Stimulated activated CD8-positive, alpha-beta memory T cell treated with anti-CD3 and anti-CD28 coated beads, Interleukin-4, amount 100 ng/mL, for 1 hour (primary cell): ENCODE data around the gene CRIM1.

Experiments used
- DNase-seq, 2 donors: peaks; one replicate each; pipeline ENCODE4 v3.0.0-alpha.2; 2020; ENCODE audit warnings: low read depth in 2 of 2, low spot score in 1 of 2

Gene CRIM1

DNA sequence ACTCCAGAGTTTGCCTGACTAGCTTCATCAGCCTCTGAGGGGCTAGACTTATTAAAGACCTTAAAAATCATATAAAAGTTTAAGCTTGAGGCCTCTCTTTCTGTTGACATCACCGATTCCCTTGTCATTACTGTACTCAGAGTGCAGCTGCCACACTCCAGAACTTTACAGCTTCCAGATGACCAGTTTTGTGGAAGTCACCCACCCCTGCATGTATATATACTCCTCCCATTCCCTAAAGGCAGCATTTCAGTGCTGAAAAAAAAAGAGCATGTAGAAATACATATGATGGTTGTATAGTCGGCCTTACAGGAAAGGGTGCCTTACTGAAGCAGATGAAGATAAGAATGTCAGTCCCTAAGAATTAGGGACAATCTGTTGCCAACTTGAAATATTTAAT, 125.1 kb downstream of the CRIM1 start:
- DNase-seq, result no peak

GRCh38 chr2:36481709-36482108, 126.1 kb downstream of the CRIM1 start:
- DNase-seq, result no peak

DNA sequence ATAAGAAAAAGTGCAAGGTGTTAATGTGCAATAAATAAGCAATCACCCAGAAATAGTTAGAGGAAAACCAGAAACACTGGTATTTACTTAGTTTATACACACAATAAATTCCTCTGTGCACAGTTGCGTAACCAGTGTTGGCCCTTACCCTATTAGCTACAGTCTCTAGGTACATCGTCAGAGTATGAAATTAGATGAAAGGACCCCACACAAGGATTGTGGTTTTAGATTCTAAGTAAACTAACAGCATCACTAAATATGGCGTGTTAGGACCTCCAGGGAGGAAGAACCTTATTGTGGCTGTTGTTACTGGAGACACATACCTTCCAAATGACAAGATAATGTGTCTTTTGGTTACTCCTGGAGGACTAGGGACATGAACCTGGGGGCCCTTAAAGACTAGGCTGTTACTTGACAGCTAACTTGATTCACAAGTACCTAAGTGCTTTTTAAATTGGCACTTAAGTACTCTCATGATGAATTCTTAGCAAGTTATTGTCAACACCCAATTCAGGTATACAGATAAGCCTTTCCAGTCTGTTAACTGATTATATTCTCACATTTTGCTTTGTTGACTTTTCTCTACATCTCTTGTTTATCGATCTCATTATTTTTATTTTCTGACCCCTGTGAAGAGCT, 127.1 kb downstream of the CRIM1 start:
- no peak for DNase-seq

- no peak for DNase-seq
These were observed 127.7 kb downstream of the CRIM1 start for GRCh38 chr2:36483290-36483689.

DNA sequence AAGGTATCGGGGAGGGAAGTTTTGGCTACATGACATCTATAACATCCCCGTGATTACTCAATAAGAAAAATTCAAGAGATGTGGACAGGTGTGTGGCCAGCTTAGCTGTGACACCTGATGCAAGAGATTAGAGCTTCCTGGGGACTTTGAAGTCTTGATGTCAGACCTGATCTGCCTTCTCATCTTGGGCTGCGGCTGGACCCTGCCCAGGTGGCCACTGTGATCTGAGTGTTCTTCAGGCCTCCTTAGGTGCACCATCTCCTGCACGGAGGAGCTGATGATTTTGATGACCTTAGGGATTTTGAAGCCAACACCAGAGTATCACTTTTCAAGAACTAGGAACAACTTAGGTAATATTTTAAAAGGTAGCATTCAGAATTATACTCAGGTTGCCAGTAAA, 128.9 kb downstream of the CRIM1 start:
- no peak for DNase-seq

DNA sequence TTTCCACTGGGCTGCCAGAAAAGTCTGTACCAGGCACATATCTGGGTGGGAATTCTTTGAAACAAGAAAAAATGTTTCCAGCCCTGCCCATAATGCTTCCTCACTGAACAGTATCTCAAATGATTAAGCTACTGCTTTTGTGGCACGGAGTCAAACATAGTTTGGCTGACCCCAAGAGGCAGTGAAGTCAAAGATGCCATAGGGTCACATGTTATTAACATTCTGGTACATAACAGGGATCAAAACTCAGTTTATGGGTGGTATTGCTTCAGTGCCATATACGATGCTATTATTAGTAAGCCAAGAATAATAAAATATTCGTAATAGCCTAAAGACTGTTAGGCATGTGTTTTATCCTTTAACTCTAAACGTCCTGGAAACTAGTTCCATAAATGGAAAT, 129.9 kb downstream of the CRIM1 start:
- no peak for DNase-seq

GRCh38 chr2:36486521-36487044, 131.0 kb downstream of the CRIM1 start:
- no peak for DNase-seq

DNA sequence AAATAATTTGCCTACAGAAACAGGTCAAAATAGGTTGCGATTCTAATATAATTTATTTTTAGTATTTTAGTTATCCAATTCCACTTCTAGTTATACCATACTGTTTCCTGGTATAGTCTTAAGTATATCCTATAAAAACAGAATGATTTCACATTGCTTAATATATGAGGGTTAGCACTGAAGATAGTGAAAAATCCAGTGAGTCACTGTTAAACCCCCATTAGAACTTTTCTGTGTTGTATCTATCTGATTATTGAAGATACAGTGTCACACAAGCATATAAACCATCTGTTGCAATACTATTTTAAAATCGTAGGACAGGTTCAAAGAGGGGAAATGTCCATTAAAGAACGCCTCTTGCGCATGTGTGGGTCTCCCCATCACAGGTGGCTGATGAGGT, 132.4 kb downstream of the CRIM1 start:
- no peak for DNase-seq

- no peak for DNase-seq
These were observed 133.7 kb downstream of the CRIM1 start for GRCh38 chr2:36489281-36489680.

- no peak for DNase-seq
These were observed 135.2 kb downstream of the CRIM1 start for GRCh38 chr2:36490749-36491148.

DNA sequence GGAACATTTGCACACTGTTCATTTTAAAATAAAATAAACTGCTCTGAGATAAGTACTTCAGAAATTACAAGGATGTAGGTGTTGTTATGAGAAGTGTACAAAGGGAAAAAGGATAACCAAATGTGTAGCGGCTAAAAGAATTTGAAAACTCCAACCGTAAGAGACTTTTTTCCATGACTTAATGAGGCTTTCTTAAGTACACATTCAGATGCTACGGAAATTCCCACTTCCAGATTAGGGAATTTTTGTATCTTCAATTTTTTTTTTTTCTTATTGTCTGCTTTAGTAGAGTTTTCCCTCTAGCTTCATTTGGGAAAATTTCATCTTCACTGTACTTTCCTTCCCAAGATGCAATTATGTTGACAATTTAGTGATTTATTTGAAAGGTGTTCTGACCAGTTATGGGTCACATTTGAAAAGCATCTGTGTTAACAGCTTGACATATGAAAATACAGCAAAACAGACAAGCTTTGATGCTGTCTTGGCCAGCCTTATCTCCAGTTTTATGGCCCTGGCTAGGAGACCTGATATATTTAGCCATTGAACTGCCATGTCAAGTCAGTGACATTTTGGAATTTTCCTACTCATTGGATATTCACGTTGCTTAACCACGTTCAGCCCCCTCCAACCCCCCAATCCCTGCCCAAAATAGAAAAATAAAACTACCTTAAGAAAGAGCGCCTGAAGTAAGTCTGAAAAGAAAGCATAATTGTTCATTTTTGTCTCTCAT, 136.8 kb downstream of the CRIM1 start:
- no peak for DNase-seq

DNA sequence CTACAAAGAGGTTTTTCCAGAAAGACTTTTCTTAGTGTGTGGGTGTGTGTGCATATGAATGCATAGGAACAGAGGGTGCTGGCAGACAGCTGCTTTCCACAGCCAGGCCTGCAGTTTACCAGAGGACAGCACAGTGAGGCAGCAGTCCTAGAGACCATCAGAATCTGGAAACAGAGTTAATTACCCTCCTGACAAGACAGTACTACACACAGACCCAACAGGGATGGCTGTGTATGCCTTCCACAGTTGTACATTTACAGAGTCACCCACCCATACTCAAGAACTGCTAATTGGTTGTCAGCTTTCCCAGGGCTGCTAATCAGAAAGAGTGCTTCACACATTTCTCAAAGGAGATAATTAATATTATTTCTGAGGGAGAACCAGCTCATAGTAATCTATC, 137.7 kb downstream of the CRIM1 start:
- DNase-seq, result no peak

DNA sequence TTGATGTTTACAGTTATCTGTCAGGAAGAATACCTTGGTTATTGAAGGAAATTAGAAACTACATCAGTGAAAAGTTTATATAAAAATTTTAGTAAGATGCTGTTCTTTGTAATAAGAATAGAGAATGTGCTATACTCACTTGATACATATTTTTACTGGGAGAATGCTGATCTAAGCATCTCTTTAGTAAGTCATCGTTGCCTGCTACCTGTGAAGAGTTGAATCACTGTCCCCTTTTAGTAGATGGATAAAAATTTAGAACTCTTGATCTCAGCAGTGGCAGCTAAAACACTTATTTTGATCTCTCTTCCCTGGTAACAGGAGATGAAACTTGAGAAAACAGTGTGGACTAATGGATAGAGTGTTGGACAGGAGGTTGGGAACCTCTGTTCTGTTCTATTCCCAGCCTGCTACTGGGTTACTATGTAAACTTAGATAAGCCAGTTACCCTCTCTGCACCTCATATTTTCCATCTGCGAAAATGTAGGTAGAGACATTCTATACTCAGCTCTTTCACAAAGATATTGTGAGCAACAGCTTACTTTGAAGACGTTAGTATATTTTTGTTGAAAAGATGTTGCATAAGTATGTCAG, 142.1 kb downstream of the CRIM1 start:
- DNase-seq, result no peak

- DNase-seq, result no peak
These were observed 143.7 kb downstream of the CRIM1 start for GRCh38 chr2:36499128-36499820.

GRCh38 chr2:36500072-36500471, 144.5 kb downstream of the CRIM1 start:
- DNase-seq, result no peak

DNA sequence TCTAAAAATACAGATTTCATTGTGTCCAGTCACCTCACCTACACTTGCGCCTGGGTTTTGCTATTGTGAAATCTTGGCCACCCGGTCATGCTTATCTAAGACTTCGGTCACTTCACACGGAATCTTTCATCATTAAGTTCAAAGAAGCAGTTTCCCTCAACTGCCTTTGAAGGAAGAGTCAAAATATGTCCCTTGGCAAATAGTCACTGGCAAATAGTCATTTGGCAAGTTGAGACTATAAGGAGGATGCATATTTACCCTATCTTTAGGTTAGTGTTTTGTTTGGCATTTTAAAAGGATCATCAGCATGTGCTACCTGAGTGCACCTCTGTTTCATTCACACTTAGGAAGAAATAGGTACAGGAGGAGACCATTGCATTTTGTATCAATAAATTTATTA, 146.5 kb downstream of the CRIM1 start:
- no peak for DNase-seq

DNA sequence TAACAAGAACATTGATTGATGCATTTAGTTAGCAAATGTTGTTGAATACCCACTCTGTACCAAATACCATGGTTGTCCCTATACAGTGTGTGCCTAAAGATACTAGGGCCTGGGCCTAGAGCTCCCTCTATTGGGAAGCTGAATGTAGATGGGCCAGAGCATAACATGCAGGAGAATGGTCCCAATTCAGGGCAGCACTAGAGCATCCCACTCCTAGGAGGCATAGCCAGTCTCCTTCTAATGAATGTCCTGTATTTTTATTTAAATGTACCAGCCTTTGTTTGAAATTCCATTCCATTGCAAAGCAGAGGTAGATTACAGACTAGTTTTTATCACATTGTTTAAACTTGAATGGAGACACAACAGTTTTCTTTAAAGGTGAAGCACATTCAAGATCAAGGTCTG, 151.8 kb downstream of the CRIM1 start:
- no peak for DNase-seq

GRCh38 chr2:36509075-36509474, 153.5 kb downstream of the CRIM1 start:
- DNase-seq, result no peak

GRCh38 chr2:36511858-36512603, 156.5 kb downstream of the CRIM1 start:
- DNase-seq, result no peak

GRCh38 chr2:36512705-36513104, 157.1 kb downstream of the CRIM1 start:
- DNase-seq, result no peak

GRCh38 chr2:36513661-36514060, 158.1 kb downstream of the CRIM1 start:
- DNase-seq, result no peak
